H9 (cell line): ENCODE measurements around the gene HPD. TPM values are rescaled to one million over a fixed set of nuclear protein-coding genes. Genes with fewer than 3 reads are reported as not detected.

ENCODE experiments used
- DNase-seq: peaks from one replicate; pipeline ENCODE4 v3.0.0-alpha.2; 2017
- H2AFZ ChIP-seq: one replicate; pipeline ENCODE4 v1.6.1; 2013; ENCODE audit warnings: mild to moderate bottlenecking, low read length, control low read depth, moderate library complexity
- H2AK5ac ChIP-seq: 2 replicates; pipeline ENCODE4 v1.6.1; 2013; ENCODE audit warnings: low read length, control low read depth, mixed read lengths; ENCODE audit not compliant: insufficient read length
- H2BK120ac ChIP-seq: one replicate; pipeline ENCODE4 v1.6.1; 2013; ENCODE audit warnings: low read depth, mild to moderate bottlenecking, low read length, control low read depth, inconsistent platforms; ENCODE audit not compliant: poor library complexity, severe bottlenecking
- H2BK12ac ChIP-seq: 2 replicates; pipeline ENCODE4 v1.6.1; 2013; ENCODE audit warnings: low read length, control low read depth, mixed read lengths, low read depth; ENCODE audit not compliant: insufficient read length
- H2BK15ac ChIP-seq: 2 replicates; pipeline ENCODE4 v1.6.1; 2013; ENCODE audit warnings: low read depth, low read length, control low read depth
- H2BK20ac ChIP-seq: one replicate; pipeline ENCODE4 v1.6.1; 2013; ENCODE audit warnings: low read depth, mild to moderate bottlenecking, low read length, control low read depth, inconsistent platforms; ENCODE audit not compliant: poor library complexity, severe bottlenecking
- H2BK5ac ChIP-seq: 2 replicates; pipeline ENCODE4 v1.6.1; 2013; ENCODE audit warnings: low read length, control low read depth, mixed read lengths; ENCODE audit not compliant: insufficient read length
- H3K14ac ChIP-seq: 2 replicates; pipeline ENCODE4 v1.6.1; 2013; ENCODE audit warnings: low read length, control low read depth; ENCODE audit not compliant: insufficient read depth
- H3K18ac ChIP-seq: 2 replicates; pipeline ENCODE4 v1.6.1; 2013; ENCODE audit warnings: low read depth, mild to moderate bottlenecking, mixed read lengths, low read length, control low read depth; ENCODE audit not compliant: insufficient read length
- H3K23ac ChIP-seq: 2 replicates; pipeline ENCODE4 v1.6.1; 2013; ENCODE audit warnings: low read length, control low read depth, mixed read lengths, low read depth; ENCODE audit not compliant: insufficient read length
- H3K23me2 ChIP-seq: 2 replicates; pipeline ENCODE4 v1.6.1; 2013; ENCODE audit warnings: low read depth, mild to moderate bottlenecking, mixed read lengths, low read length, control low read depth; ENCODE audit not compliant: insufficient read length, poor library complexity, severe bottlenecking
- H3K27ac ChIP-seq: 2 replicates; pipeline ENCODE4 v1.5.1; 2013; ENCODE audit warnings: low read length, control low read depth, mixed read lengths, low read depth; ENCODE audit not compliant: insufficient read length
- H3K27me3 ChIP-seq: 2 replicates; pipeline ENCODE4 v1.6.1; 2013; ENCODE audit warnings: low read length, control low read depth, inconsistent platforms; ENCODE audit not compliant: insufficient read depth
- H3K4ac ChIP-seq: 2 replicates; pipeline ENCODE4 v1.6.1; 2013; ENCODE audit warnings: low read depth, mild to moderate bottlenecking, control low read depth, inconsistent platforms, low read length, moderate library complexity
- H3K4me1 ChIP-seq: 2 replicates; pipeline ENCODE4 v1.6.1; 2013; ENCODE audit warnings: low read length, control low read depth, inconsistent platforms; ENCODE audit not compliant: insufficient read depth
- H3K4me2 ChIP-seq: 2 replicates; pipeline ENCODE4 v1.6.1; 2013; ENCODE audit warnings: low read length, control low read depth, mixed read lengths; ENCODE audit not compliant: insufficient read length, insufficient read depth
- H3K56ac ChIP-seq: 2 replicates; pipeline ENCODE4 v1.6.1; 2013; ENCODE audit warnings: low read depth, mild to moderate bottlenecking, mixed read lengths, low read length, control low read depth; ENCODE audit not compliant: insufficient read length
- H3K79me1 ChIP-seq: 2 replicates; pipeline ENCODE4 v1.6.1; 2013; ENCODE audit warnings: low read depth, mild to moderate bottlenecking, moderate library complexity, low read length, control low read depth, inconsistent platforms; ENCODE audit not compliant: insufficient read depth, poor library complexity, severe bottlenecking
- H3K79me2 ChIP-seq: 2 replicates; pipeline ENCODE4 v1.6.1; 2013; ENCODE audit warnings: low read length, control low read depth, inconsistent platforms; ENCODE audit not compliant: insufficient read depth
- H3K9ac ChIP-seq: 2 replicates; pipeline ENCODE4 v1.6.1; 2013; ENCODE audit warnings: low read length, control low read depth, mixed read lengths; ENCODE audit not compliant: insufficient read length; ENCODE audit errors: extremely low read depth
- H3K9me3 ChIP-seq: one replicate; pipeline ENCODE4 v1.6.1; 2013; ENCODE audit warnings: low read depth, low read length, inconsistent platforms; ENCODE audit not compliant: control insufficient read depth
- H3T11ph ChIP-seq: one replicate; pipeline ENCODE4 v1.6.1; 2013; ENCODE audit warnings: mild to moderate bottlenecking, low read length, control low read depth, inconsistent platforms
- H4K20me1 ChIP-seq: one replicate; pipeline ENCODE4 v1.6.1; 2013; ENCODE audit not compliant: control insufficient read depth, insufficient read length, insufficient read depth
- H4K5ac ChIP-seq: 2 replicates; pipeline ENCODE4 v1.6.1; 2013; ENCODE audit warnings: low read depth, mild to moderate bottlenecking, mixed read lengths, low read length, control low read depth; ENCODE audit not compliant: insufficient read length
- H4K8ac ChIP-seq: replicated peaks from 2 replicates; pipeline ENCODE4 v1.6.1; 2013; ENCODE audit warnings: low read length, control low read depth, mixed read lengths, low read depth; ENCODE audit not compliant: insufficient read length
- H4K91ac ChIP-seq: 2 replicates; pipeline ENCODE4 v1.6.1; 2013; ENCODE audit warnings: low read depth, mild to moderate bottlenecking, moderate library complexity, mixed read lengths, low read length, control low read depth; ENCODE audit not compliant: insufficient read length
- H3K27ac Mint-ChIP-seq, 3 experiments: 2 replicates in 2 of 3; 3 replicates in 1 of 3; pipeline ENCODE4 v1.8.0; 2020 to 2021; ENCODE audit warnings: mixed read lengths in 3 of 3, mild to moderate bottlenecking in 1 of 3, moderate library complexity in 1 of 3
- H3K27me3 Mint-ChIP-seq: 2 replicates; pipeline ENCODE4 v1.8.0; 2021; ENCODE audit warnings: low read depth, mild to moderate bottlenecking, moderate library complexity, mixed read lengths
- H3K36me3 Mint-ChIP-seq, 3 experiments: 2 replicates in 2 of 3; 3 replicates in 1 of 3; pipeline ENCODE4 v1.8.0; 2020 to 2021; ENCODE audit warnings: low read depth in 3 of 3, mixed read lengths in 3 of 3; ENCODE audit not compliant: insufficient read depth in 1 of 3
- H3K4me1 Mint-ChIP-seq, 2 experiments: 2 replicates each; pipeline ENCODE4 v1.8.0; 2020; ENCODE audit warnings: mixed read lengths in 2 of 2
- H3K4me3 Mint-ChIP-seq, 2 experiments: 2 replicates in 1 of 2; 3 replicates in 1 of 2; pipeline ENCODE4 v1.8.0; 2020 to 2021; ENCODE audit warnings: mild to moderate bottlenecking in 2 of 2, mixed read lengths in 2 of 2, moderate library complexity in 1 of 2
- H3K9me3 Mint-ChIP-seq, 2 experiments: 2 replicates in 1 of 2; 3 replicates in 1 of 2; pipeline ENCODE4 v1.8.0; 2020; ENCODE audit warnings: mild to moderate bottlenecking in 2 of 2, mixed read lengths in 2 of 2, moderate library complexity in 1 of 2
- WGBS: extraction: QIAGEN DNeasy Blood & Tissue Kit; methylation state at CpG from one replicate; pipeline ENCODE4 v1.1.7; 2013; ENCODE audit warnings: missing lambda C conversion rate, low lambda C conversion rate, mixed read lengths; ENCODE audit not compliant: insufficient read length; ENCODE audit errors: extremely low coverage; 5-methylcytosine and 5-hydroxymethylcytosine counted together
- total RNA-seq: library from RNA; stranded (reverse); gene quantifications from 2 replicates; pipeline ENCODE4 v1.2.1, GENCODE V29; 2021
- TF ChIP-seq, protein P1 (sequence below): fragments of 200-600 bp; sonication (generic); conservative IDR thresholded peaks from 3 replicates; pipeline ENCODE4 v1.8.0; 2021; ENCODE audit warnings: antibody characterized with exemption, mild to moderate bottlenecking

The HPD gene
- total RNA-seq, 1 experiment from 2014 or later = not detected

DNA sequence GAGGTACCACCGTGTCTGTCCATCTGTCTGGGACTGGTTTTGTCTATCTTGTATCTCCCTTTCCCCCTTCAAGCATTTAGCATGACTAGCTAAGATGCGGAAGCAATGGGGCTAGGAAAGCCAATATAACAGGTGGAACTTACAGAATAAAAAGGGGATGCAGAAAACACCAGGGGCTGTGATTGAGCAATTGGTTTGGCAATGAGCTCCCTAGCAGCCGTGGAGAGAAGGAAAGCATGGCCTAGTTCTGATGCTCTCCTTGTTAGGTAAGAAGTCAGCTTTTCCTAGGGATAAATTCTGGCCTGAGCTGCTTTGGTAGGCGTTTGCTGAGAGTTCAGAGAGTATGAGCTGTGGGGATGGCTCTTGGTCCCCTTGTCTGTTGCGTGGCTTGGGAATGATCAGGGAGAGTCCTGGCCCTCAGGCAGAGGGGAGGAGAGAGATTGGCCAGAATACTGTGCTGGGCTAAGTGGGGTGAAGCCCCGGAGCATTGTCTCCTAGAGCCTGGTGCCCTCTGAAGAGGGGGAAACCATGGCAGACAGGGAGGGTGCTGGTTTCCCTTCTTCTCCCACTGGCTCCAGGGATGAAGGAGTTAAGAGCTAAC lies 47.7 kb downstream of the HPD start:
- Histone ChIP-seq H2AFZ (no peak overlapping the region), H2BK20ac (no peak overlapping the region), H3K23me2 (peaks cover 5% of the 10 kb centered on the region), H3K9me3 (no peaks in the 10 kb centered on the region), H3K14ac (no peak overlapping the region), H3K79me2 (peaks cover 3% of the 10 kb centered on the region; the same call in 1 of the 2 replicates), H3K4me2 (peak overlapping the region; percentile 87), H3K56ac (no peak overlapping the region), H4K5ac (no peak overlapping the region), H3K18ac (no peak overlapping the region), H4K91ac (no peak overlapping the region), H2BK15ac (no peak overlapping the region), H3K4me1 (no peaks in the 10 kb centered on the region), H3K27me3 (no peaks in the 10 kb centered on the region), H2BK120ac (no peak overlapping the region), H2BK5ac (no peak overlapping the region), H3K9ac (no peak overlapping the region), H3K4ac (no peak overlapping the region), H3K79me1 (peaks cover 2% of the 10 kb centered on the region), H2AK5ac (no peak overlapping the region), H3K27ac (no peak overlapping the region), H4K20me1 (no peaks in the 10 kb centered on the region), H3T11ph (no peak overlapping the region), H2BK12ac (no peak overlapping the region), H3K23ac (no peak overlapping the region), H4K8ac (no peak overlapping the region)
- Mint-ChIP-seq H3K4me1 (peaks cover 28 to 42% of the 10 kb centered on the region in 2 experiments), H3K27ac (peak overlapping the region in 2 of 3 experiments; percentile 54 to 62; a peak in 2 of 7 replicates), H3K9me3 (no peaks in the 10 kb centered on the region; a peak in 1 of 5 replicates), H3K36me3 (peaks cover 14 to 60% (median 50%) of the 10 kb centered on the region in 3 experiments), H3K4me3 (peak overlapping the region; percentile 79 to 86), H3K27me3 (no peaks in the 10 kb centered on the region)
- TF ChIP-seq, protein P1, sequence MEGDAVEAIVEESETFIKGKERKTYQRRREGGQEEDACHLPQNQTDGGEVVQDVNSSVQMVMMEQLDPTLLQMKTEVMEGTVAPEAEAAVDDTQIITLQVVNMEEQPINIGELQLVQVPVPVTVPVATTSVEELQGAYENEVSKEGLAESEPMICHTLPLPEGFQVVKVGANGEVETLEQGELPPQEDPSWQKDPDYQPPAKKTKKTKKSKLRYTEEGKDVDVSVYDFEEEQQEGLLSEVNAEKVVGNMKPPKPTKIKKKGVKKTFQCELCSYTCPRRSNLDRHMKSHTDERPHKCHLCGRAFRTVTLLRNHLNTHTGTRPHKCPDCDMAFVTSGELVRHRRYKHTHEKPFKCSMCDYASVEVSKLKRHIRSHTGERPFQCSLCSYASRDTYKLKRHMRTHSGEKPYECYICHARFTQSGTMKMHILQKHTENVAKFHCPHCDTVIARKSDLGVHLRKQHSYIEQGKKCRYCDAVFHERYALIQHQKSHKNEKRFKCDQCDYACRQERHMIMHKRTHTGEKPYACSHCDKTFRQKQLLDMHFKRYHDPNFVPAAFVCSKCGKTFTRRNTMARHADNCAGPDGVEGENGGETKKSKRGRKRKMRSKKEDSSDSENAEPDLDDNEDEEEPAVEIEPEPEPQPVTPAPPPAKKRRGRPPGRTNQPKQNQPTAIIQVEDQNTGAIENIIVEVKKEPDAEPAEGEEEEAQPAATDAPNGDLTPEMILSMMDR = no peak
- no CpG with 5 or more reads among the region's 6 CpGs for WGBS
- DNase-seq = no peak
